NCI-H2029 treated with DMSO at 0.1 percent for 48 hours (cell line): Measurements from ENCODE around the gene MRPS34.
"Not testable (repeated sequence)": the region's sequence is repeated elsewhere in the genome, so short reads cannot be mapped to it uniquely, and the experiment has no call there.

Experiments
- DNase-seq: peaks from one replicate; lab custom pipeline; 2025; lab: John Stamatoyannopoulos, UW

Gene MRPS34

GRCh38 chr16:1749152-1750117 lies 23.5 kb downstream of the MRPS34 start:
- no peak for DNase-seq

- no peak for DNase-seq
These were observed 25.0 kb downstream of the MRPS34 start for GRCh38 chr16:1747934-1748333.

DNA sequence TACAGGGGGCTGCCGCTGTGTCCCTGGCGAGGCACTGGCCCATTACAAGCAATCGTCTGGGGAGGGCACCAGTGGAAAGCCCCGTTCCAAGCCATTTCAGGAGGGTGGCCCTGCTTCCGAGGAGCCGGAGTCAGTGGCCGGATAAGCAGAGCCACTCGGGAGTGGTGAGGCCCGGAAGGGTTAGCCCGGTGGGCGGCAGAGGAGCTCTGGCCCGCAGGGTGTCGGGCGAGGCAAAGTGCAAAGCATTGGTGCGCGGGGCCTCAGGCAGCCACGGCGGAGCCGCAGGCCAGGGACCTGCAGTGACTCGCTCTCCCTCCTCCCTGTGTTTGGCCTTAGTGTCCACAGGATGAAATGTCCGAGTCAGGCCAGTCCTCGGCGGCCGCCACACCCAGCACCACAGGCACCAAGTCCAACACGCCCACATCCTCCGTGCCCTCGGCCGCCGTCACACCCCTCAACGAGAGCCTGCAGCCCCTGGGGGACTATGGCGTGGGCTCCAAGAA lies 26.2 kb downstream of the MRPS34 start:
- no peak for DNase-seq

DNA sequence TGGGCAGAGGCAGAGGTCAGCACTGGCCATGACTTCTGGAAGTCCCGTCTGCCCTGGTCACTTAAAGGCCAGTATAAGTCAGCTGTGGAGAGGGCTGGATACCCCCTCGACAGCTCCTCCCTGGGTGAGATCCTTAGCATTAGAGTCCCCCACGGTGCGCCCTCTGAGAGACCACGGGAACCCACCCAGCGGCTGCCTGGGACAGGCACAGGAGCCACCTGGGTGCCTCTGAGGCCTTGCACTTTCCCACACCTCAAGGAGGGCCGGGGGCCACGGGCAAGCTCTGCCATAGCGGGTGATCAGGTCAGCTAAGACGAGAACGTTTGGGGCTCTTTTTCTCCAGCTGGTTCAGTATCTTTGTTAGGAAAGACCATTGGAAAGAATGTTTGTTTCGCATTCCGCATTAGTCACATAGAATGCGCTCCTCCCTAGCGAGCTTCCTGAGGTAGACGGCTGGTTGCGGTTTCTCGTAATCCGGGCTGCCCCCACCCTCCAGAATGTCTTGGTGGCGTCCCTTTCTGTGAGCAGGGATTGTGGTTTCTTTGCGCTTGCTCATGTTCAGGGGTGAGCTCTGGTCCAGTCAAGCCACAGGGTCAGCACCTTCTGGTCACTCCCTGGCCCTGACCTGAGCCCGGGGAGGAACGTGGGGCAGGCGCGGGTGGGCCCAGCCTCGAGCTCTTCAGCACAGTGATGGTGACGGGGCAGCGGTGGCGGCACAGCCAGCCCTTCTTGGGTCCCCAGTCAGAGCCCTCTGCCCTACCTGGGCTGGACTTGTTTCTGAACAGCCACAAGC lies 26.8 kb downstream of the MRPS34 start:
- no peak for DNase-seq

DNA sequence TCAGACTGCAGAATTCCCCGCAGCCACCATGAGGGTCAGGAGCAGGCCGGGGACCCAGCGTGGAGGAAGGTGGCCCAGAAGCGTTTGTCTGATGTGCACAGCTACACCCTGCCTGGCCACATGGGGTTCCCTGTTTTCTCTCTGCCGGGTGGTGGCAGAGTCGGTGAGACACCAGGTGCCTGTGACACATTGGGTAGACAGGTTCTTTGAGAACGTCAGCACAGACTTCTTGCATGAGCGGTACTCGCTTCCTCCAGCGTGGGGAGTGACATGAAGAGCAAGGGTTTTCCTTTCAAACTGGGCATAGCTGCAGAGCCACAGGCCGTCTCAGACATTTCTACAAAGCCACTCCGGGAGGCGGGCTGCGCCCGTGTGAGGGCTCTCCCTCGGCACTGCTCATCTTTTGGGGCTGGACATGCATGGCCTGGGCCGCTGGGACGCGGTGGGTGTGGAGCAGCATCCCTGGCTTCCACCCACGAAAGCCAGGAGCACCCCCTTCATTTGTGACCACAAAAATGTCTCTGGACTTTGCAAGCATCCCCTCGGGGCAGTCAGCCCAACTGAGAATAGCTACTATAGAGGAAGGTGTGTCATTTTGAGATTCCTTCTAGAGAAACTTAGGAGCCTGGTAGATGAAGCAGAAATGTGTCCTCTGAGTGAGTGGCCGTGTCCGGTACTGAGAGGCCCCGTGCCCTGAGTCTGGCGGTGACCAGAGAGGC lies 27.6 kb downstream of the MRPS34 start:
- DNase-seq: no peak

DNA sequence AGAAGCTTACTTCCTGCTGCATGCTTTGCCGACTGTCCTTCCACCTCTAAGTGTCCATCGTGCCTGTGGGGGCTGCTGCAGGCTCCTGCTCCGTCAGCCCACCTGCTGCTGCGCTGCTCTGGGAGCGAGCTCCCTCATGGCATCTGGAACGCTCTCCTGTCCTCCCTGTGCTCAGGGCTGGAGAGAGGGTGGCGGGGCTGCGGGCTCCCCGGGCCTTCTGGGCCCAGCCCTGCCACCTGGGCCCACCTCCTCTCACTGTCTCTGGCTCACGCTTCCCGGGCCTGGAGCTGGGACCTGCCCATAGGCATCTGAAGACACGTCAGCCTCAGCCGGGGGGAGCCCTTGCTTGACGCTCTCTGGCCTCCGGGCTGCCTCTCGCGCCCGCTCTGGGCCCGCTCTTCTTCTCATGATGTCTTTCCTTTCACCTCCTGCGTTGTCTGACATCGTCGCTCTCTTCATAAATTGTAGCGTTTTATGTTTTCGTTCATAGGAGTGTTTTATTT lies 28.5 kb downstream of the MRPS34 start:
- DNase-seq: no peak

DNA sequence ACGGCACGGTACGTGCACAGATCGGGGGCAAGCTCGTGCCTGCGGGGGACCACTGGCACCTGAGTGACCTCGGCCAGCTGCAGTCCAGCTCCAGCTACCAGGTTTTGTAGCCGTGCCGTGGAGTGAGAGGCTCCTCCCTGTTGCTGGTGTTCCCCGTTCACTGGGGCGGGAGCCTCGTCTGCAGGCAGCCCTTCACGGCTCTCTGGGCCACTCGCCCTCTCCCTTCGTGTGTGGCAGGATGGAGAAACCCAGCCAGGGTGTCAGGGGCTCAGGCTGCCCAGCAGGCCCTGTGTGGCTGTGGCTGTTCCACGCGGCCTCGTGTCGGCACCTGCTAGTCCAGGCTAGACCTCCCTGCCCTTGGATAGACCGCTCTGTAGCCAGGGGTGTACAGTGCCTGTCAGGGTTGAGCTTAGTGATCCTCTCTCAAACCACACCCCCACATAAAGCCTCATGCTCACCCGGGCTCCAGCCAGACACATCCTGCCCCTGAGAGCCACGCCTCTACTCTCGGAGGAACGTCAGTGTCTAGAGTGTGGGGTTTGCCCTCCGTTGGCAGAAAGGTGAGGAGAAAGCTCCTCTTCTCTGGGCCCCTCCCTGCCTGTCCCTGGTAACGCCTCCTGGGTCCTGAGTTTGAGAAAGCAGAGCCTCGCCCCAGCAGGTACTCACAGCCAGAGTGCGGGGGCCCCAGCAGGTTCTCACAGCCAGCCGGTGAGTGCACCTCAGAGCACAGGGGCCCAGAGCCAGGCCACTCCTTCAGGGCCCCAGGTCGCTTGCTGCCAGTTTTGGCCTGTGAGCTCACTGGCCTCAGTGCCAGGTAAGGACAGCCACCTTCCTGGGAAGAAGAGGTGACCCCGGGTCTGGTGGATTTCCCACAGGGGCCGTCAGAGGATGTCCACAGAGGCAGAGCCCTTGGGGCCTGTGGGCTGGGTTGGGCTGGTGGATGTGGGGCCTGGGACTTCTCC lies 29.3 kb downstream of the MRPS34 start:
- no peak for DNase-seq

DNA sequence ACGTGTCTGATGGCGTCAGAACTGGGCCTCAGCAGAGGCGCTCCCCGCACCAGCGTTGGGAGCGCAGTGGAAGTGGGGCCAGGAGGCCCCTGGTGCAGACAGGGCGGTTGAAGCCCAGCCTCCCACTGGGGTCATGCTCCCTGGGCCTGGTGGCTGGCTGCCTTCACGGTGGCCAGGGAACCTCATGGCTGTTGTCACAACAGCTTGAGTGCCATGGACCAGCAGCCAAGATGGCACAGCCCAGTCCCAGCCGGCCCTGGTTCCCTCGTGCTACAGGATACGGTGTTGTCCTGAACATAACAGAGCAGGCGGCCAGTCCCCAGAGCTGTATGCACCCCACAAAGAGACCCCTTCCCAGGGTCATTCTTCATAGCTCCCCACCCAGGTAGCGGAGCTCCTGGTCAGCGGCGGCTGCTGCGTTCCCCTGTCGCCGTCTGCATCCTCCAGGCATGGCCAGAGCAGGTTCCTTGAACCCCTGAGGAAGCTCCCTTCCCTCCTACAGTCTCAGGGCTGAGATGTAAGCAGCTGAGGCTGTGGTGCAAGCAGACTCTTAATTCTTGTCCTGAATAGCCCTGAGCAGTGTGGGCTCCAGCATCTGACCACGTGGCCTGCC lies 31.3 kb downstream of the MRPS34 start:
- no peak for DNase-seq

- DNase-seq: no peak
These were observed 32.0 kb downstream of the MRPS34 start for GRCh38 chr16:1740781-1741490.

DNA sequence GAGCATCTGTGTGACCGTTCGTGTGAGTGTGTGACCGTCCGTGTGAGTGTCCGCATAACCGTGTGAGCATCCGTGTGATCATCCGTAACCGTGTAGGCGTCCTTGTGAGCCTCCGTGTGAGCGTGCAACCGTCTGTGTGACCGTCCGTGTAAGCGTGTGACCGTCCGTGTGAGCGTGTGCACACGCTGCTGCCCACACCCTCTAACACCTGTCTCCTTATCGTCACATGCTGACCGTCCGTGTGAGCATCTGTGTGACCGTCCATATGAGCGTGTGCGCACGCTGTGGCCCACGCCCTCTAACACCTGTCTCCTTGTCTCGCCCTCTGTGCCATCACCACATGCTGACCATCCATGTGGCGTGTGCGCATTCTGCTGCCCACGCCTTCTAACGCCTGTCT lies 32.7 kb downstream of the MRPS34 start:
- no peak for DNase-seq

GRCh38 chr16:1734816-1735215 lies 38.1 kb downstream of the MRPS34 start:
- DNase-seq: no peak

DNA sequence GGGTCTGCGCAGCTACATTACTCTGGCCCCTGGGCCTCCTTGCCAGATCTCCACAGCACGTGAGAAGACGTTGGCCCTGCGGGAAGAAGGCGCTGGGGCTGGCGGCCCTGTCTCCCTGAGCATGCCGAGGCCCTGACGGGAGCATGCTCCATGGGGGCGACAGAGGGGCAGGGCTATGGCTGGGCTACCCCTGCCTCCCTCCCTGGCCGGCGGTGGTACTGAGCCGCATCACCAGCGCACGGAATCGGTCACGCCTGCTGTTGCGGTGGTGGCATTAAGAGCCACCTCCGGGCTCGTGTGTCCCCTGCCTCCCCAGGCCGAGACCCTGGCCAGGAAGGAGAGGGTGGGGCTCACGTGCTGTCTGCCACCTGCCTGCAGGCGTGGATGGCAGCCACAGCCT lies 38.8 kb downstream of the MRPS34 start:
- no peak for DNase-seq

DNA sequence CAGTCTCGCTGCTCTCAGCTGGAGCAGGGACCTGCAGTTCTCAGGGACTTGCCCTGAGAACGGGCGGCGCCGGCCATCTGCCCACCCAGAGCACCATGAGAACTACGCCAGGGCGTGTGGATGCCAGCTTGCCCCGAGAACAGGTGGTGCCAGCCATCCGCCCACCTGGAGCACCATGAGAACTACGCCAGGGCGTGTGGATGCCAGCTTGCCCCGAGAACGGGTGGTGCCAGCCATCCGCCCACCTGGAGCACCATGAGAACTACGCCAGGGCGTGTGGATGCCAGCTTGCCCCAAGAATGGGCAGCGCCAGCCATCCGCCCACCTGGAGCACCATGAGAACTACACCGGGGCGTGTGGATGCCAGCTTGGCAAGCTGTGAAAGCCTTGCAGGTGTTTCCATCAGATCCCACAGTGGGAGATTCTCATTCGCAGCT lies 40.4 kb downstream of the MRPS34 start:
- DNase-seq: not testable (repeated sequence)

DNA sequence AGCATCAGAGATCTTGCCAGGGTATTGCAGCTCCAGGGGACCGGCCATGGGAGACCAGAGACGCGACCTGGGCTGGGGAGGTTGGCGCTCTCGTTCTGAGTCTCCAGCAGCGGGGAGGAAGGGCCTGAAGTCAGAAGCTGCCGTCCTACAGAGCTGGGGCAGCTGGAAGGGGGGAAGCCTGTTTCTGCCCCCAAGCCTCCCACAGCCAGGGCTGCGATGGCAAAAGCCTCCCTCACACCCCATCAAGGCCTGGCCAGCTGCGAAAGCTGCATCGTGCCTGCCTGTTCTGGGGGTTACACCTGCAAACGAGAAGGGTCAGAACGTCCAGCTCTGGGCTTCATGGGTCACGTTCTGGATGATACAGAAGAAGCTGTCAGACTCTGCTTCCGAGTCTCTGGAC lies 40.9 kb downstream of the MRPS34 start:
- no peak for DNase-seq

GRCh38 chr16:1731603-1732002 lies 41.3 kb downstream of the MRPS34 start:
- DNase-seq: no peak

- no peak for DNase-seq
These were observed 41.9 kb downstream of the MRPS34 start for GRCh38 chr16:1731073-1731472.

GRCh38 chr16:1729445-1729844 lies 43.5 kb downstream of the MRPS34 start:
- DNase-seq: no peak

GRCh38 chr16:1729026-1729425 lies 43.9 kb downstream of the MRPS34 start:
- DNase-seq: no peak
